GM06990 (cell line): ENCODE data around the gene RIMBP2.
"Not testable (repeated sequence)": the region's sequence is repeated elsewhere in the genome, so short reads cannot be mapped to it uniquely, and the experiment has no call there.

Experiments
- DNase-seq: peaks from one replicate; pipeline ENCODE4 v3.0.0-alpha.2; 2011; ENCODE audit not compliant: insufficient read length; ENCODE audit errors: extremely low read depth
- H3K27me3 ChIP-seq: replicated peaks from 2 replicates; pipeline ENCODE4 v1.6.0; 2011; ENCODE audit warnings: low read length; ENCODE audit not compliant: control insufficient read depth, insufficient read depth
- H3K36me3 ChIP-seq: 2 replicates; pipeline ENCODE4 v1.5.1; 2011; ENCODE audit warnings: low read length; ENCODE audit not compliant: control insufficient read depth, insufficient read depth
- H3K4me3 ChIP-seq: replicated peaks from 2 replicates; pipeline ENCODE4 v1.5.1; 2011; ENCODE audit warnings: low read depth, mild to moderate bottlenecking, control low read depth, low read length
- CTCF ChIP-seq: IDR thresholded peaks from 2 replicates; pipeline ENCODE4 v1.5.1; 2011; ENCODE audit warnings: low read length, control low read depth, mild to moderate bottlenecking, inconsistent platforms; ENCODE audit not compliant: insufficient read depth, poor library complexity, severe bottlenecking

The RIMBP2 gene

GRCh38 chr12:130743176-130743575 lies 27.1 kb upstream of the RIMBP2 start:
- no peaks in the 10 kb centered on the region for H3K27me3 ChIP-seq
- DNase-seq: no peak

DNA sequence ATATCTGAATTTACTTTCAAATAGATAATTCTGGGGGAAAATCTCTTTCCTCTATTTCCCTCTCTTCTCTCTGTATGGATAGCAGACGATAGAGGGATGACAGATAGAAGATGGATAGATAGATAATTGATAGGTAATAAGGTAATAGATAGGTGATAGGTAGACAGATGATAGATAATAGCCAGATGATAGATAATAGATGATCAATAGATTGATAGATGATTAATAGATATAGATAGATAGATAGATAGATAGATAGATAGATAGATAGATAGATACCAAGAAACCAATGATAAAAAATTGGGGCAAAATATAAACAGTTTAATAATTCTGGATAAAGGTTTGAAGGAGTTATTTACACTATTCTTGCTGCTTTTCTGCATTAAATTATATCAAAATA lies 26.6 kb upstream of the RIMBP2 start:
- TF ChIP-seq CTCF: no peak
- Histone ChIP-seq H3K4me3 (no peak overlapping the region), H3K36me3 (no peaks in the 10 kb centered on the region), H3K27me3 (no peaks in the 10 kb centered on the region)
- DNase-seq: no peak

More at GRCh38 chr12:130743176-130743575, 27.1 kb upstream of the RIMBP2 start:
- Histone ChIP-seq H3K4me3 (no peak overlapping the region), H3K36me3 (no peaks in the 10 kb centered on the region)
- no peak for TF ChIP-seq CTCF

DNA sequence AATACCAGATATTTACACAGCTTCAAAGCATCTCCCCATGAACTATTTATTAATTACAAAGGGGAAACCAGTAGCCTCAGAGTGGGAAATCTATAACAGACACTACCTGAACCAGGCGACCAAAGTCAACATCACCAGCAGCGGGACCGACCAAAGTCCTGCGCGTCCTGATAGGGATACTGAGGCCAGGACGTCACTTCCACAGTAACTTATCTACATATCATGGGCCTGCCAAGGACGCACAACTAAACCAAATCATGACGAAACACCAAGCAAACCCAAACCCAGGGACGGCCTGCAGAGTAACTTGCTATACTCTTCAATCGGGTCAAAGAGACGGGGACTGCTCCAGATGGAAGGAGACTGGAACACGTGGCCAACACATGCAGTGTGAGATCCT lies 26.0 kb upstream of the RIMBP2 start:
- no peak overlapping the region for H3K4me3 ChIP-seq
- H3K36me3 ChIP-seq: no peaks in the 10 kb centered on the region
- no peak for DNase-seq
- H3K27me3 ChIP-seq: no peaks in the 10 kb centered on the region
- no peak for TF ChIP-seq CTCF

DNA sequence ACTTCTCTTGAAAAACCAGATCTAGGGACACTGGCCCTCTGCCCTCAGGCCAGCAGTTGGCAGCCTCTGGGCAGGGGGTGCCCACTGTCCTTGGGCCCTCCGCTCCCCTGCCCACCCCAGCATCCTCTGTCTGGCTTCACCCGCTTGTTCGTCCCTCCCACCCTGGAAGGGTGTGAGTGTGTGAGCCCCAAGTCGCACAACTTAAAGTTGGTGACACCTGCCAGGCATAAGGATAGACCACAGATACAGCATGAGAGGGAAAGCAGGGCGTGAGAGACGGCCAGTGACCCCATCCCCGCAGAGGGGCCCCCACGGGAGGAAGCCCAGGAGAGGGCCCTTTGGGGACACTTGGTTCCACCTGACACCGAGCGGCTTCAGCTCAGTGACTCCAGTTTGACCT lies 23.5 kb upstream of the RIMBP2 start:
- no peak overlapping the region for H3K4me3 ChIP-seq
- DNase-seq: no peak
- no peaks in the 10 kb centered on the region for H3K36me3 ChIP-seq
- no peak for TF ChIP-seq CTCF
- H3K27me3 ChIP-seq: no peaks in the 10 kb centered on the region

DNA sequence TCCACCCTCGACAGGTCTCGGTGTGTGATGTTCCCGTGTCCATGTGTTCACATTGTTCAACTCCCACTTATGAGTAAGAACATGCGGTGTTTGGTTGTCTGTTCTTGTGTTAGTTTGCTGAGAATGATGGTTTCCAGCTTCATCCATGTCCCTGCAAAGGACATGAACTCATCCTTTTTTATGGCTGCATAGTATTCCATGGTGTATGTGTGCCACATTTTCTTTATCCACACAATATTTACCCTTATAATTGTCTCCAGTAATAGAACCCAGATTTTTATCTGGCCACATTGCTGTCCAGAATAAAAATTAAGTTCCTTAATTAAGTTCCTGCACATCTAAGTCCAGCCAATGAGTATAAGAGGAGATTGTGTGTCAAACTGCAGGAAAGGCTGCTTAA lies 22.3 kb upstream of the RIMBP2 start:
- not testable (repeated sequence) for H3K27me3 ChIP-seq, H3K4me3 ChIP-seq, H3K36me3 ChIP-seq, DNase-seq

GRCh38 chr12:130737731-130738130 lies 21.6 kb upstream of the RIMBP2 start:
- no peak for DNase-seq
- Histone ChIP-seq H3K36me3 (no peaks in the 10 kb centered on the region), H3K4me3 (no peak overlapping the region), H3K27me3 (no peaks in the 10 kb centered on the region)
- TF ChIP-seq CTCF: no peak
